Inflammatory macrophage treated with lipopolysaccharide for 1 hour (primary cell): ENCODE results near the gene MRPL53.

ENCODE experiments used
- DNase-seq, 2 donors: peaks; one replicate each; pipeline ENCODE4 v3.0.0-alpha.2; 2020 to 2022

Gene MRPL53

GRCh38 chr2:74472086-74472944 lies at the start of gene MRPL53:
Gene MRPL53 (minus strand): TSS chr2:74472680. CDS start chr2:74472660, 20 bp downstream.
- peak; percentile 88 to 95 for DNase-seq

- DNase-seq = no peak
Observed at GRCh38 chr2:74516650-74517049, 44.2 kb upstream of the MRPL53 start.

GRCh38 chr2:74515981-74516633 lies 43.6 kb upstream of the MRPL53 start:
- DNase-seq = peak; percentile 50 to 68

- DNase-seq = no peak
Observed at GRCh38 chr2:74515271-74515980, 42.9 kb upstream of the MRPL53 start.

- no peak for DNase-seq
Observed at GRCh38 chr2:74514368-74515270, 42.1 kb upstream of the MRPL53 start, which contains the start of gene TLX2. Gene TLX2 (plus strand): TSS chr2:74514450. CDS start chr2:74514807, 357 bp downstream.

GRCh38 chr2:74513605-74514367 lies 41.3 kb upstream of the MRPL53 start:
- no peak for DNase-seq

- DNase-seq = no peak
Observed at GRCh38 chr2:74512744-74513604, 40.5 kb upstream of the MRPL53 start.

GRCh38 chr2:74511104-74511989 lies 38.9 kb upstream of the MRPL53 start:
- DNase-seq = no peak

- no peak for DNase-seq
Observed at GRCh38 chr2:74510272-74510671, 37.8 kb upstream of the MRPL53 start.

- DNase-seq = no peak
Observed at GRCh38 chr2:74507926-74508520, 35.5 kb upstream of the MRPL53 start.

- peak; percentile 96 to 99 for DNase-seq
Observed at GRCh38 chr2:74507145-74507925, 34.9 kb upstream of the MRPL53 start, which contains the start of gene PCGF1. Gene PCGF1 (minus strand): TSS chr2:74507695. CDS start chr2:74507668, 27 bp downstream.

GRCh38 chr2:74505448-74506246 lies 33.2 kb upstream of the MRPL53 start:
- no peak for DNase-seq

- no peak for DNase-seq
Observed at GRCh38 chr2:74504591-74504990, 32.1 kb upstream of the MRPL53 start.

- no peak for DNase-seq
Observed at GRCh38 chr2:74503506-74504475, 31.3 kb upstream of the MRPL53 start.

- DNase-seq = peak; percentile 67 to 70
Observed at GRCh38 chr2:74502720-74503505, 30.4 kb upstream of the MRPL53 start.
